GM21390 (cell line): ENCODE data around the gene SOX1.

ENCODE experiments used
- ATAC-seq: cut with Tn5 transposase; IDR thresholded peaks from one replicate; pipeline ENCODE4 v1.9.1; 2021; ENCODE audit not compliant: unreplicated experiment

The SOX1 gene

GRCh38 chr13:112067116-112067741 is at the start of gene SOX1:
Gene SOX1, plus strand, starts transcription at chr13:112067149. Its CDS starts 510 bp downstream, at chr13:112067659.
- no peak for ATAC-seq

- ATAC-seq: no peak
Measured at GRCh38 chr13:112024577-112024976, 42.4 kb upstream of the SOX1 start.

DNA sequence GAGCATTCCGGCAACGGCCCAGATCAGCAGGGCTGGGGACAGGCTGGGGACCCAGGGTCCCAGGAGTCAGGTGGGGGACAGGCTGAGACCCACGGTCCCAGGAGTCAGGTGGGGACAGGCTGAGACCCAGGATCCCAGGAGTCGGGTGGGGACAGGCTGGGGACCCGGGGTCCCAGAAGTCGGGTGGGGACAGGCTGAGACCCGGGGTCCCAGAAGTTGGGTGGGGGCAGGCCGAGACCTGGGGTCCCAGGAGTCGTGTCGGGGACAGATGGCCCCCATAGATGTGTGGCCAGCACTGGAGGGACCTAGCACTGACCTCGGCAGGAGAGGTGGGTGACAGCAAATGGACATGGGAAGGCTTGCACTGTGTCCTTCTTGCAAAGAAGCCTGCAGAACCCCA is 39.7 kb upstream of the SOX1 start:
- no peak for ATAC-seq

DNA sequence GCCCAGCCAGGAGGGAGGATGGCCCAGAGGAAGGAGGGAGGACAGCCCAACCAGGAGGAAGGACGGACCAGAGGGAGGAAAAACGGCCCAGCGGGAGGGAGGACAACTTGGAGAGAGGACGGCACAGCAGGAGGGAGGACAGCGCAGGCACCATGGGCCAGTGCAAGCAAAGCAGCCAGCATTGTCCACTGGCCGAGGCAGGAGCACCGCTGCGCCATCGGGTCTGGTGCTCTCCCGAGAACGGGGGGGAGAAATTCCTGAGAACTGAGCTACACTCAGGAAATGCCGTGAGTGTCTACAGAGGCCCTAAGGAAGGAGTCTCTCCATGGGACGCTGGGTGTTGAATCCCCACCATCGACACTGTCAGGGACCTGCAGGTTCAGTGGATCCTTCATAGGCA is 38.5 kb upstream of the SOX1 start:
- ATAC-seq: no peak

- no peak for ATAC-seq
Measured at GRCh38 chr13:112029143-112029542, 37.8 kb upstream of the SOX1 start.

DNA sequence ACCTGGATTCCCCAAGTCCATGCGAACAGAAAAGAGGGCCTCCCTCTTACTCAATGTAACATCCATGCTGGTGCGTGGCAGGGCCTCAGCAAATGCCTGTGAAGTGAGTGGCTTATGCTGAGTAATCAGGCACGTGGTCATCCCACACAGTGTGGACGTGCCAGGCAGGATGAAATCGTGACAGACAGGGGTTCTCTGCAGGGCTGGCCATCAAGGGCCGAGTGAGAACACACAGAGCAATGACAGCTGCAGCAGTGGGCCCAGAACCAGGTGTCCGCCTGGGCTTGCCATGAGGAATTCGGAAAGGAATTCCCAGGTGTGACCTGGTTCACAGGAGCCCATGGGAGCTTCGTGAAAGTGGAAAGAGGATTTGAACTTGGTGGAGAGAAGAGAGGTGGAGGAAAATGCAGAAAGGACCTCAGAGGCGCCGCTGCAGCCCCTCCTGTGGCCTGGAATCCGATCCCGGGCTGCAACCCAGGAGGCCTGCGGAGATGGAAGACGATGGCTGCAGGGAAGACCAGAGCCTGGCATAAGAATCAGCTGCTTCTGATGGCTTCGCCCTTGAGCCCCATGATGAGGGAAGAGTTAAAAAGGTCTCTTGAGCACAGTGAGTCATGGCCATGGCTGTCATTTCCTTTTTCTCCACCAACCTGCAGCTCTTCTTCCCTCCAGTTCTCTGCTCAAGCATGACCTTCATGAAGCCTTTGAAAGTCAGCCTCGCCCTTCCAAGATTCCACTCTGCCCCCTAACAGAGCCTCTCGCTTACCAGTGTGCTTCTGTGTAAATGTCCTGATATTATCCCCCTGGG is 34.6 kb upstream of the SOX1 start:
- ATAC-seq: no peak

DNA sequence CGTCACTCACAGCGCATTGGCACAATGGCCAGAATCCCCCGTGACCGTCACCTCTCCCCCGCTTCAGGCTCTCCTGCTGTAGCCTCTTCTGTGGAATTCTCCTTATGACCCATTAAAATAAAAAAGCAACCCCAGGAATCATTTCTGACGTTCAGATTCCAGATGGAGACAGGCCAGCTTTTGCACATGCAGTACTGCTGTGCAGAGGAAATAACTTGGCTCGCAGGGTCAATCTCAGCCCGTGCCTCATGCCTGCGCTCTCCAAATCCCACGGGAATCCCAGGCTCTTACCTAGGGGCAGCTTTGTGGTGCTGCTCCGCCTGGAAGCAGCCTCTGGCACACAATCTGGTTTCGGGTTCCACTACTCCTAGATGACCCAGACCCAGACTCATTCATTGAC is 32.7 kb upstream of the SOX1 start:
- no peak for ATAC-seq

GRCh38 chr13:112034846-112035245 is 32.1 kb upstream of the SOX1 start:
- ATAC-seq: no peak

DNA sequence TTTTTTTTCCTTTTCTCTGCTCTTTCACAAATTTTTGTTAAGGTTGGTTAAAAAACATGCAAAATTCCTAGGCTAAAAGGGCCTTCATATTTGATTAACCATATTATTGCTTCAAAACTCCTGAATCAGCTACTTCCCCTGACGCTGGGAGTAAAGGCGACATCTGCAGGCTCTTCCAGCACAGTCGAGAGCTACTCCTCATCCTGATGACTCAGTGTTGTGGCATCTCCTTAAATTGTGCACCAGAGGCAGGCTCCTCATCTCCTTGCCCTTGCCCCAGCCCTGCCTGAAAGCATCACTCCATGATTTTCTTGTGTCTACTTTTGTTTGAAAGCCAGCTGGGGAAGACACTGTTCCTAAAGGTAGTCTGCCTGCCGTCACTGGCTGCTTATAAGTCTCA is 24.5 kb upstream of the SOX1 start:
- no peak for ATAC-seq

GRCh38 chr13:112052213-112052612 is 14.7 kb upstream of the SOX1 start:
- no peak for ATAC-seq

- ATAC-seq: no peak
Measured at GRCh38 chr13:112053167-112053743, 13.7 kb upstream of the SOX1 start.

DNA sequence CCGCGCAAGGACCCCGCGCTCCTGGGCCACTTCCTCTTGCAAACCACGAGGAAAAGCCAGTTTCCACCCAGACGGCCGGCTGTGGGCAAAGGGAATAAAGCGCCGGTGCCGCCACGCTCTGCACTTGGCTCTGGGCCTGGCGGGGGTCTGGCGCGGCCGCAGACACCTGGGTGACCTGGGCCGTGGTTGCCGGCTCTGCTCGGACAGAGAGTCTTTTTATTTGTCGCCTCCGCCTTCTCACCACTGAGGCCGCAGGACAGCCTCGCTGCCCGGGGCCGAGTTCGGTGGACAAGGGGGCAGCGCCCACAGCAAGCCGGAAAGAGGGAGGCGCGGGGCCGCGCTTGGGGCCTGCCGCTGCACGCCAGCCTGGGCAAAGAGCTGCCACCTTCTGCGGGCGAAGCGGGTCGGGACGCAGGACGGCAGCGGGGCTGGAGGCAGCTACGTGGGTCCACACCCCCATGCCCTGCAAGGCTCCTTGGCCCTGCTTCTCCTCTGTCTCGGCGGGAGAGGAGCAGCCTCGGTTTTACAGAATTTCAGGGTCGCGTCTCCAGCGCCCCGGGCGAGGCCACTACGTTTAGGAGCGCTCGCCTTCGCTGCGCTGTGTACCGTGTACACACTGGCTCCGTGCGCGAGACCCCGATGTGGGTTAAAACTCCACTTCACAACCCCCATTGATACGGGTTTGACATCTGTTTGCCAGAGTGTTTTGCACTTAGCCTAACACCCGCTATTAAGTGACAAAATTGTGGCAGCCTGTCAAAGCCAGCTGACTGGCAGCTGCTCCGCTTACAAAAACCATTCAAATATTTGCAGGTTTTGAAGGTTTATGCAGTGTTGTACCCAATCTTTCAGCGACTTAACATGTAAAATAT is 13.0 kb upstream of the SOX1 start:
- ATAC-seq: no peak

DNA sequence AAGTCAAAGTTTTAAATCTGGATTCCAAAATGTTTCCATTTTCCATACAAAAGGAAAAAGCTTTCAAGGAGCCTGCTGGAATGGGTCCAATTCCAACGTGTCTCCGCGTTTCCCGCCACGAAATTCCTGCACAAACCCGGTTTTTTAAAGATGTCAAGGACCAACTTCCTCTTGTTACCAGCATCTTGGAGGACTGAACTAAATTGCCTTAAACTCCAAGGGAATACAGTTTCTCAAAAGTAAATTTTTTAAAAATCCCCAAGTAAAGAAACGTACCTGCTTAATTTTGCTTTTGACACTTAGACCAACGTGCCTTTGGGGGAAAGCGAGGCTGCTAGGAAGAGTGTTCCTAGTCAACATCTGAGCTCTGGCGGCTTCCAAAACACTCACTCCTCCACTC is 12.3 kb upstream of the SOX1 start:
- no peak for ATAC-seq

- no peak for ATAC-seq
Measured at GRCh38 chr13:112055036-112055914, 11.7 kb upstream of the SOX1 start.

DNA sequence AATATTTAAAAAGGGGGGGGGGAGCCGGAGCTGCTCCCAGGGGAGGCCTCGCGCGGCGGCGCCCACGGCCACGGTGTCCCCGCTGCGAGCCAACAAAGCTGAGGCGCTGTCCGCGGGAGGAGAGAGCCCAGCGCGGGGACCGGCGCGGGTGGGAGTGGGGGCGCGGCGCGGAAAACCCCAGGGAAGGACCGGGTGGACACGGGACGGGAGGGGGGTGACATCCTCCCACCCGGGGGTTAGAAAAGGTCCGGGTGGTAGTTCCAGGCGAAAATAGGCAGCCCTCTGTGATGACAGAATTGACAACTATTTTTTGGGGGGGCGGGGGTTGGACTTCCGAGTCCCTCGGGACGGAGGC is 11.1 kb upstream of the SOX1 start:
- no peak for ATAC-seq

- no peak for ATAC-seq
Measured at GRCh38 chr13:112056284-112056727, 10.6 kb upstream of the SOX1 start.

GRCh38 chr13:112056739-112057438 is 10.1 kb upstream of the SOX1 start:
- ATAC-seq: no peak

DNA sequence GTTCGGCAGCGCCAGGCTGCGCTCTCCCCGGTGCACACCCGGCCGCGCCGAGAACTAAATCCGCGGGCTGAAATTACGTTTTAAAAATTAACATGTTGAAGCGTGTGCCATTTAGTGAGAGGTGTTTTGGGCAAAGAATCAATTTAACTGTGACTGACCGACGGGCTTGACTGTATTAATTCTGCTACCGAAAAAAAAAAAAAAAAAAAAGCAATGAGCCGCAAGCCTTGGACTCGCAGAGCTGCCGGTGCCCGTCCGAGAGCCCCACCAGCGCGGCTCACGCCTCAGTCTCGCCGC is 9.6 kb upstream of the SOX1 start:
- ATAC-seq: no peak

GRCh38 chr13:112057736-112058518 is 9.0 kb upstream of the SOX1 start:
- no peak for ATAC-seq
